ENCODE data around the gene VNN1.
"Not testable (repeated sequence)": the region's sequence is repeated elsewhere in the genome, so short reads cannot be mapped to it uniquely, and the experiment has no call there.

Gene VNN1

DNA sequence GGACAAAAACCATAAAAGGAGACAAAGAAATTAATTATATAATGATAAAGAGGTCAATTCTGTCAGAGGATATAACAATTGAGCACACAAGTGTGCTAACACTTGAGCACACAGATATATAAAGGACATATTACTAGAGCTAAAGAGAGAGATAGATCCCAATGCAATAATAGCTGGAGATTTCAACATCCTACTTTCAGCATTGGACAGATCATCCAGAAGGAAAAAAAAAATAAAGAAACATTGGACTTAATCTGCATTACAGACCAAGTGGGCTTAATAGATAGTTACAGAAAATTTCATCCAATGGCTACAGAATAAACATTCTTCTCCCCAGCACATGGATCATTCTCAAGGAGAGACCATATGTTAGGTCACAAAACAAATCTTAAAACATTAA is 9.9 kb downstream of the VNN1 start:
- peaks cover 15% of the 10 kb centered on the region; the same call in 1 of the 2 replicates for H3K27me3 ChIP-seq (ENCODE audit: insufficient read depth, low read length)
- no peaks in the 10 kb centered on the region for H3K36me3 ChIP-seq (ENCODE audit: insufficient read depth, low read length)
- no peak overlapping the region for H3K4me3 ChIP-seq (ENCODE audit: low read depth, low read length)
- no peak overlapping the region for H2AFZ ChIP-seq (ENCODE audit: low read length, unreplicated experiment)
- H3K4me1 ChIP-seq (ENCODE audit: control insufficient read depth, insufficient read depth, low read length, unreplicated experiment), result no peaks in the 10 kb centered on the region
- H3K27ac ChIP-seq (ENCODE audit: low read depth, low read length), result no peak overlapping the region
- no peaks in the 10 kb centered on the region for H3K79me2 ChIP-seq (ENCODE audit: control insufficient read depth, insufficient read depth, low read length, unreplicated experiment)

DNA sequence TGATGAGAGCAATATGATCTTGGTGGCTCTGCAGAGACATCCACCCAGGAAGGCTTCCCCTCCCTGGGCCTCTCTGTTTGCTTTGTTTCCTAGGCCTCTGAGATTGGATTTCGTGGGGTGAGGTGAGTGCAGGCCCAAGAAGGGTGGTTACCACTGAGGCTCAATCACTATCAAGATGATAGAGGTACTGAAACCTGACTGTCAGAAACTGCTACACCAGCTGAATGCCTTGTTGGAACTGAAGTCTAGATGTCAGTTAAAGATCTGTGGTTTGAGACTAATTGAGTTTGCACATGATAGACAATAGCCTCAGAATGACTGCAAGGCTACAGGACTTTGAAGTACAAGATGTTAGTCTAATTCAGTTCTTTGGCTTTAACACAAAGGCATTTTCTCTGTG is 15.2 kb downstream of the VNN1 start:
- peaks cover 11% of the 10 kb centered on the region; the same call in 1 of the 2 replicates for H3K27me3 ChIP-seq (ENCODE audit: insufficient read depth, low read length)
- H3K36me3 ChIP-seq (ENCODE audit: insufficient read depth, low read length), result no peaks in the 10 kb centered on the region
- peaks cover 4% of the 10 kb centered on the region for H3K4me1 ChIP-seq (ENCODE audit: control insufficient read depth, insufficient read depth, low read length, unreplicated experiment)
- no peak overlapping the region for H2AFZ ChIP-seq (ENCODE audit: low read length, unreplicated experiment)
- no peak overlapping the region for H3K27ac ChIP-seq (ENCODE audit: low read depth, low read length)
- H3K4me3 ChIP-seq (ENCODE audit: low read depth, low read length), result no peak overlapping the region
- H3K79me2 ChIP-seq (ENCODE audit: control insufficient read depth, insufficient read depth, low read length, unreplicated experiment), result no peaks in the 10 kb centered on the region

DNA sequence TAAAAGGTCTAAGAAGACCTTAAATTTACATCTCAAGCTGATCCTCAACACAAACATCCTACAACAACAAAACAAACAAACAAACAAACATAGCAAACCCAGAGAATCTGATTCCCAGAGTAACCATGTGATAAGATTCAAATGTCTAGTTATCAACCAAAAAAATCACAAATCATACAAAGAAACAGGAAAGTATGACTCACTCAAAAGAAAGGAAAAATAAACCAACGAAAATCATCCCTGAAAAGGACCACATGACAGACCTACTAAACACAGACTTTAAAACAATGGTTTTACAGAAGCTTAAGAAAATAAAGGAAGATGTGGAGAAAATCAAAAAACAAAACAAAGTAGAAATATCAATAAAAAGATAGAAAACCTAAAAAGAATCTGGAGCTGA is 18.1 kb downstream of the VNN1 start:
- Histone ChIP-seq H3K27me3 (ENCODE audit: insufficient read depth, low read length) (no peaks in the 10 kb centered on the region), H3K4me1 (ENCODE audit: control insufficient read depth, insufficient read depth, low read length, unreplicated experiment) (peaks cover 12% of the 10 kb centered on the region), H3K4me3 (ENCODE audit: low read depth, low read length) (no peak overlapping the region), H3K27ac (ENCODE audit: low read depth, low read length) (no peak overlapping the region), H3K79me2 (ENCODE audit: control insufficient read depth, insufficient read depth, low read length, unreplicated experiment) (no peaks in the 10 kb centered on the region), H2AFZ (ENCODE audit: low read length, unreplicated experiment) (no peak overlapping the region), H3K36me3 (ENCODE audit: insufficient read depth, low read length) (no peaks in the 10 kb centered on the region)

DNA sequence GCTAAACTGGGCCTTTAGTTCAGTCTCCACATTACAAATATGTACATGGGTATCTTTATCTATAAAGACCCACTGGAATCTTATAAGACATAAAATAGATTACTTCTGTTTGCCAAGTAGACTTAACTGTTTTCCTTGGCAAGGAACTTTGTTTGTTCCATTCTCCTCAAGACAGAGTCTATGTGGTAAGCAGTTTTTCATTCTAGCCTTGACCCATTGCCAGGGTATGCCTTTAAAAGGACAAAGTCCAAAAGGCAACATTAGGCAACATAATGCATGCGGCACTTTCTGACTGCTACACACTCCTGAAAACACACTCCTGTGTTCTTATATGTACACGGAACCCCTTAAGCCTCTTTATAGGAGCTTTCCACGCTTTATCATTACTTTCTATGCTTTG is 20.4 kb downstream of the VNN1 start:
- Histone ChIP-seq H3K27me3 (ENCODE audit: insufficient read depth, low read length) (no peaks in the 10 kb centered on the region), H3K36me3 (ENCODE audit: insufficient read depth, low read length) (no peaks in the 10 kb centered on the region), H3K4me1 (ENCODE audit: control insufficient read depth, insufficient read depth, low read length, unreplicated experiment) (peaks cover 12% of the 10 kb centered on the region), H3K79me2 (ENCODE audit: control insufficient read depth, insufficient read depth, low read length, unreplicated experiment) (no peaks in the 10 kb centered on the region), H3K4me3 (ENCODE audit: low read depth, low read length) (no peak overlapping the region), H3K27ac (ENCODE audit: low read depth, low read length) (no peak overlapping the region), H2AFZ (ENCODE audit: low read length, unreplicated experiment) (no peak overlapping the region)

DNA sequence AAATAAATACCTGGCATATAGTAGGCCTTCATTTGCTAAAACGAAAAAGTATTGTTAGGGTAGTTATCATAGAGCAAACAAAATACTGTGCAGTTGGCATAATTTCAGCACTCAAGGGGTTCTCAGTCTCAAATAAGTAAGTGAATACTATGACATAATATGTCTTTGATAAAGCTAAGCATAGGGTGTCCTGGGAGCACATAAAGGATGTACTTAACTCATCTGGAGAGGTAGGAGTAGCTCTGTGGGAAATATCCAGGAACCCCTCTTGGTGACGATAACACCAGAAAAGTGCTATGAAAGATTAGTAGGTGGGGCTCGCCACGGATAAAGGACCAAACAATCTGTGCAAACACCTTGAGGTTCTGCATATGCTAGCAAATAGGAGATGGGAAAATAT is 23.2 kb downstream of the VNN1 start:
- Histone ChIP-seq H3K27ac (ENCODE audit: low read depth, low read length) (no peak overlapping the region), H3K27me3 (ENCODE audit: insufficient read depth, low read length) (no peaks in the 10 kb centered on the region), H3K79me2 (ENCODE audit: control insufficient read depth, insufficient read depth, low read length, unreplicated experiment) (no peaks in the 10 kb centered on the region), H3K36me3 (ENCODE audit: insufficient read depth, low read length) (no peaks in the 10 kb centered on the region), H3K4me1 (ENCODE audit: control insufficient read depth, insufficient read depth, low read length, unreplicated experiment) (peaks cover 16% of the 10 kb centered on the region), H2AFZ (ENCODE audit: low read length, unreplicated experiment) (no peak overlapping the region), H3K4me3 (ENCODE audit: low read depth, low read length) (no peak overlapping the region)

DNA sequence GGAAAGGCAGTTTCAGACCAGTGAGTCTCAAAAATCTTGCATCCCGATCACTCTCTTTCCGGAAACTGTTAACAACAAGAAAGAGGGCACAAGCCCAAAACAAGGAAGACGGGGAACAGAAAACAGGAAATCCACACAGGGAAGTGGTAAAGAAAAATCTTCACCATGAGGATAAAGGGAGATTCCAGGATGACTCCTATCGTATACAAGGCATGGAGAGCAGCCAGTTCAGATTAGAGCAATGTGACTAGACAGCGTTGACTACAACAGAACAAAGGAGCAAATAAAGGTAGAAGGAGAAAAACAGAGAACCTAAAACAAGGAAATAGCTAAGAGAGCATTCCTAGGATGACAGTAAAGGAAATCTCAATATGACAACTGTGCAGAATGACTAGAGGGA is 26.5 kb downstream of the VNN1 start:
- H3K27ac ChIP-seq (ENCODE audit: low read depth, low read length), result no peak overlapping the region
- no peaks in the 10 kb centered on the region for H3K36me3 ChIP-seq (ENCODE audit: insufficient read depth, low read length)
- peak overlapping the region; percentile 11 for H2AFZ ChIP-seq (ENCODE audit: low read length, unreplicated experiment)
- no peak overlapping the region for H3K4me3 ChIP-seq (ENCODE audit: low read depth, low read length)
- H3K4me1 ChIP-seq (ENCODE audit: control insufficient read depth, insufficient read depth, low read length, unreplicated experiment), result peaks cover 4% of the 10 kb centered on the region
- no peaks in the 10 kb centered on the region for H3K79me2 ChIP-seq (ENCODE audit: control insufficient read depth, insufficient read depth, low read length, unreplicated experiment)
- H3K27me3 ChIP-seq (ENCODE audit: insufficient read depth, low read length), result no peaks in the 10 kb centered on the region

DNA sequence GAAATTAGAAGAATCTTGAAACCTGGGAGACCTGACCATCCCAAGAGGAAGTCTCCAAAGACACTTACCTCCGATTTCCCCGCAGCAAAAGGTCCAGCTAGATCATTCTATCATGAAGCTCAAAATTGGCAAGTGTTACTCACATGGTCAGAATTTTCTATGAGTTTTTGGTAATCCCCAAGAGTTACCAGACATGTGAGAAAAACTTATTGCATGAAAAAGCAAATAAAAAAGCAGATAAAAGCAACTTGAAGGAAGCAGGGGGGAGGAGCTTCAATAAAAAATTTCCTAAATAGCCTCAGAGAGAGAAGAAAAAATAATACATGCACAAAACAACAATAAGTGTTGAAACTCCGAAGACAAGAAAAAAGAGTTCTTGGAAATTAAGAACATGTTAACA is 27.3 kb downstream of the VNN1 start:
- Histone ChIP-seq H3K79me2 (ENCODE audit: control insufficient read depth, insufficient read depth, low read length, unreplicated experiment) (no peaks in the 10 kb centered on the region), H2AFZ (ENCODE audit: low read length, unreplicated experiment) (no peak overlapping the region), H3K4me1 (ENCODE audit: control insufficient read depth, insufficient read depth, low read length, unreplicated experiment) (peaks cover 4% of the 10 kb centered on the region), H3K27ac (ENCODE audit: low read depth, low read length) (no peak overlapping the region), H3K27me3 (ENCODE audit: insufficient read depth, low read length) (no peaks in the 10 kb centered on the region), H3K36me3 (ENCODE audit: insufficient read depth, low read length) (no peaks in the 10 kb centered on the region), H3K4me3 (ENCODE audit: low read depth, low read length) (no peak overlapping the region)

DNA sequence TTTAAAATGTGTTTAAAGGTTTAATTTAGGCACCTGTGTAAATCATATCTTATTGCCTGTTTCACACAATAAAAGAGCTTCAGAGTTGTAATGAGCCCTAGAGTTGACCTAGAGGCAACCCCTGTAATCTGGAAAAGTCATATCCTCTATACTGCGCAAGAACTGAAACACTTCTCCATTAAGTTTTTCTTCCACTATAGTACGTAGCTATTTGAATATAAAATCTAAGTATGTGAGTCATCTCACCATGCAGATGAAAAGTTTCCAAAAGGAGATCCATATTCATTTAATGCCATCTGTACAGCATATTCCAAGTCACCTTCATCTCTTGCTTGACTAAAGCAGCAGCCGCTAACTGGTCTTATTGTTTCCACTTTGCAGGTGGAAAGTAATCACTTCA is 28.8 kb downstream of the VNN1 start:
- Histone ChIP-seq H3K27ac (ENCODE audit: low read depth, low read length) (no peak overlapping the region), H3K27me3 (ENCODE audit: insufficient read depth, low read length) (no peaks in the 10 kb centered on the region), H3K4me1 (ENCODE audit: control insufficient read depth, insufficient read depth, low read length, unreplicated experiment) (peaks cover 4% of the 10 kb centered on the region), H2AFZ (ENCODE audit: low read length, unreplicated experiment) (no peak overlapping the region), H3K36me3 (ENCODE audit: insufficient read depth, low read length) (no peaks in the 10 kb centered on the region), H3K4me3 (ENCODE audit: low read depth, low read length) (no peak overlapping the region), H3K79me2 (ENCODE audit: control insufficient read depth, insufficient read depth, low read length, unreplicated experiment) (no peaks in the 10 kb centered on the region)

DNA sequence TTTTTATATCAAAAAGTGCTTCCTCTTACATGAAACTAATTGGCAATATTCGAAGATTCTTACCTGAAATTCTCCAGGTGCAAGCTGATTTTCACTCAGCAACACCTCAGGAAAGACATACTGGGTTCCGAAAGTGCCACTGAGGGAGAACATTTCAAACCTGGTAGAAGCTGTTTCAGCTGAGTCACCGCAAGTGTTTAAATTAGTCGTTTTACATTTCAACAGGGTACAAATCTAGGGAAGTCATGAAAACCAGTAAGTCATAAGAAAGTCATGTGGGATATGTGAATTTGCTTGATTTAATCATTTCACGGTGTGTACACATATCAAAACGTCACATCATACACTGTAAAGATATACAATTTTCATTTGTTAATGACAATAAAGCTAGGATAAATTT is 29.6 kb downstream of the VNN1 start:
- H2AFZ ChIP-seq (ENCODE audit: low read length, unreplicated experiment), result no peak overlapping the region
- H3K27ac ChIP-seq (ENCODE audit: low read depth, low read length), result no peak overlapping the region
- peaks cover 4% of the 10 kb centered on the region for H3K4me1 ChIP-seq (ENCODE audit: control insufficient read depth, insufficient read depth, low read length, unreplicated experiment)
- no peaks in the 10 kb centered on the region for H3K36me3 ChIP-seq (ENCODE audit: insufficient read depth, low read length)
- no peaks in the 10 kb centered on the region for H3K27me3 ChIP-seq (ENCODE audit: insufficient read depth, low read length)
- H3K79me2 ChIP-seq (ENCODE audit: control insufficient read depth, insufficient read depth, low read length, unreplicated experiment), result no peaks in the 10 kb centered on the region
- H3K4me3 ChIP-seq (ENCODE audit: low read depth, low read length), result no peak overlapping the region

DNA sequence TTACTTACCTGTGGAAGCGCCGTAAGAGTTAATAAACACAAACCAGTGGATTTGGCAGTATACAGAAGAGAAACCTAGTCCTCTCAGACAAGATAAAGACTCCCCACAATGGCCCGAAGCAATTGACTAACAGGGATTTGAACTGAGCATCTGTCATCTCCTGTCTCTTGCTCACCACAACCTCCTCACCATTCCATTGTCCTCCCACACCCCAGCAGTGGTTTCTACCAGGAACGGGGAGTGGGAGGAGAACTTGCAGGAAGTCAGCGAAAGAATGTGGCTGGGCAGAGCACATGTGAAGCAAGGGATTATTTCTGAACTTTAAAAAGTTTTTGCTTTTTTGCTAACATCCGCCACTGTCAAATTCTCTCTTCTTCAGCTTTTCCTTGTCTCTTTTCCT is 30.3 kb downstream of the VNN1 start:
- Histone ChIP-seq H3K4me3 (ENCODE audit: low read depth, low read length) (no peak overlapping the region), H3K27me3 (ENCODE audit: insufficient read depth, low read length) (no peaks in the 10 kb centered on the region), H3K27ac (ENCODE audit: low read depth, low read length) (no peak overlapping the region), H3K79me2 (ENCODE audit: control insufficient read depth, insufficient read depth, low read length, unreplicated experiment) (no peaks in the 10 kb centered on the region), H3K36me3 (ENCODE audit: insufficient read depth, low read length) (no peaks in the 10 kb centered on the region), H2AFZ (ENCODE audit: low read length, unreplicated experiment) (peak overlapping the region; percentile 21), H3K4me1 (ENCODE audit: control insufficient read depth, insufficient read depth, low read length, unreplicated experiment) (peaks cover 4% of the 10 kb centered on the region)

DNA sequence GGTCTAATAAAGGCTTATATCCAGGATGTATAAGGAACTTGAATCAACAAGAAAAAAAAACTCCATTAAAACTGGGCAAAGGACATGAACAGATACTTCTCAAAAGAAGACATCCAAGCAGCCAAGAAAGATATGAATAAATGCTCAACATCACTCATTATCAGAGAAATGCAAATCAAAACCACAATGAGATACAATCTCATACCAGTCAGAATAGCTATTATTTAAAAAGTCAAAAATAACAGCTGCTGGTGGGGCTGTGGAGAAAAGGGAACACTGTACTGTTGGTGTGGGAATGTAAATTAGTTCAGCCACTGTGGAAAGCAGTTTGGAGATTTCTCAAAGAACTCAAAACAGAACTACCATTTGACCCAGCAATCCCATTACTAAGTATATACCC is 34.8 kb downstream of the VNN1 start:
- not testable (repeated sequence) for H3K36me3 ChIP-seq (ENCODE audit: insufficient read depth, low read length); H2AFZ ChIP-seq (ENCODE audit: low read length, unreplicated experiment); H3K79me2 ChIP-seq (ENCODE audit: control insufficient read depth, insufficient read depth, low read length, unreplicated experiment); H3K27ac ChIP-seq (ENCODE audit: low read depth, low read length); H3K4me1 ChIP-seq (ENCODE audit: control insufficient read depth, insufficient read depth, low read length, unreplicated experiment); H3K4me3 ChIP-seq (ENCODE audit: low read depth, low read length); H3K27me3 ChIP-seq (ENCODE audit: insufficient read depth, low read length)

DNA sequence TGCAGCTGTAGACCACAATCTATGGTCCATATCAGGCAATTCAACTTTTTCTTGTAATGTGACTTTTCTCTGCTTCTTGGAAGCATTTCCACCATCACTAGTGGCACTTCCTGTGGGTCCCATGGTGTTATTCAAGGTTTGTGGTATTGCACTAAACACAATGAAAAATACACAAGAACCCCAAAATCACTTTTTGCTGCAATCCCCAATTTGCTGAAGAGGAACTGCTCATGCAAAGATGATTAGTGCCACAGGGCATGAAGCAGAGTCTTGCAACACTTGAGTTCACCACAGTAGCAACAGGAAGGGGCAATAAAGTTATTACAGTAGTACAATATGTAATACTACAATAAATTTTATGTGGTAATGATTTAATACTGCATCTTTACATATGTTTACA is 38.1 kb downstream of the VNN1 start:
- Histone ChIP-seq H3K4me3 (ENCODE audit: low read depth, low read length) (no peak overlapping the region), H3K27me3 (ENCODE audit: insufficient read depth, low read length) (no peaks in the 10 kb centered on the region), H3K36me3 (ENCODE audit: insufficient read depth, low read length) (no peaks in the 10 kb centered on the region), H2AFZ (ENCODE audit: low read length, unreplicated experiment) (no peak overlapping the region), H3K79me2 (ENCODE audit: control insufficient read depth, insufficient read depth, low read length, unreplicated experiment) (no peaks in the 10 kb centered on the region), H3K4me1 (ENCODE audit: control insufficient read depth, insufficient read depth, low read length, unreplicated experiment) (no peaks in the 10 kb centered on the region), H3K27ac (ENCODE audit: low read depth, low read length) (no peak overlapping the region)

Data from ACC112 (cell line).